Calu3 (cell line): Measurements from ENCODE around the gene HCN2. TPM values are rescaled to one million over a fixed set of nuclear protein-coding genes. Genes with fewer than 3 reads are reported as not detected.

Experiments used
- BruUV-seq: library from RNA; stranded (reverse); fragments of 400-500 nt; replicated peaks from 2 replicates; lab custom pipeline; 2021; lab: Mats Ljungman, UMichigan
- CTCF ChIA-PET: fragments of 300-600 bp; sonication (Branson Sonifier 250); formaldehyde crosslinking; loops from one replicate; lab custom pipeline; 2022; ENCODE audit warnings: antibody characterized with exemption; lab: Charles Lee
- DNase-seq: peaks from one replicate; pipeline ENCODE4 v3.0.0; 2022
- H3K27ac Mint-ChIP-seq: one replicate; pipeline ENCODE4 v1.8.0; 2022; ENCODE audit warnings: mixed read lengths; ENCODE audit not compliant: unreplicated experiment
- H3K27me3 Mint-ChIP-seq: one replicate; pipeline ENCODE4 v1.8.0; 2022; ENCODE audit warnings: mixed read lengths; ENCODE audit not compliant: unreplicated experiment
- H3K36me3 Mint-ChIP-seq: one replicate; pipeline ENCODE4 v1.8.0; 2022; ENCODE audit warnings: mild to moderate bottlenecking, moderate library complexity, mixed read lengths; ENCODE audit not compliant: insufficient read depth, unreplicated experiment
- H3K4me1 Mint-ChIP-seq: one replicate; pipeline ENCODE4 v1.8.0; 2022; ENCODE audit warnings: mild to moderate bottlenecking, low read depth, mixed read lengths; ENCODE audit not compliant: unreplicated experiment
- H3K4me3 Mint-ChIP-seq: one replicate; pipeline ENCODE4 v1.8.0; 2022; ENCODE audit warnings: mild to moderate bottlenecking, low read depth, moderate library complexity, mixed read lengths; ENCODE audit not compliant: unreplicated experiment
- H3K9me3 Mint-ChIP-seq: one replicate; pipeline ENCODE4 v1.8.0; 2022; ENCODE audit warnings: low read depth, mixed read lengths; ENCODE audit not compliant: unreplicated experiment
- intact Hi-C: fragments of 100-400 bp; cut with micrococcal nuclease; formaldehyde crosslinking; loops from one replicate; pipeline ENCODE4 v1.10.0; 2022; ENCODE audit not compliant: unreplicated experiment
- total RNA-seq: library from RNA; stranded (reverse); gene quantifications from 2 replicates; pipeline ENCODE4 v1.2.3, GENCODE V29; 2022
- TF ChIP-seq, protein P1 (sequence below): fragments of 200-600 bp; IDR thresholded peaks from one replicate; pipeline ENCODE4 v1.8.0; 2022; ENCODE audit warnings: antibody characterized with exemption; ENCODE audit not compliant: unreplicated experiment

HCN2 gene
- total RNA-seq, 1 experiment from 2014 or later, result 0.09 TPM

DNA sequence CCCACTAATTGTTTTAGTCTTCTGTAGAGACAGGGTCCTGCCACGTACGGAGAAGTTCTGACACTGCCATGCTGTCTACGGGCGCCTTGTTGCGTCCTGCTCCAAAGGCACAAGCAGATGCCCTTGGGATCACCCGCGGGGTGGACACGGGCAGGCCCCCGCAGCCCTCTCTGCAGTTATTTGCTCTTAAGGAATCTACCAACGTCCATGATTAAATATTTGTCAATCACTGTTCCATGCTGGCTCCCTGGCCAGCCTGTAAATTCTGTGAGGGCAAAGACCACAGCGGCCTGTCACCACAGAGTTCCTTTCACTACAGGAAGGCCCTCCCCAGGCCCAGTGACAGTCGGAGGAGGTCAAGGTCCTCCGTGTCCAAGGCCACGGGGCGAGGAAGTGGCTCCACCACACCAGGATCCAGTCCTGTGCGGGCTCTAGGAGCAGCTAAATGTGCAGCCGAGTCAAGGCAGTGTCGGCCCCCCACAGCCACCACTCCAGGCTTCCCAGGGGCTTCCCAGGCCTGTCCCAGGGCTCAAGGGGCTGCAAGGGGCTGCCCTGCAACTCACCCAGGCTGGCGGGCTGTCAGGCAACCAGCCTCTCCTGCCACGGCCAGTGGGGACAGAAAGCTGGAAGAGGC is 71.2 kb downstream of the HCN2 start:
- DNase-seq, result no peak
- H3K27me3 Mint-ChIP-seq, result no peaks in the 10 kb centered on the region
- CTCF ChIA-PET, result interaction anchor here (0.6 kb wide), 1 partner anchor 121 kb away, joined by 5 read pairs; no protein-coding TSS in a partner anchor
- no TSS peak for BruUV-seq
- H3K4me3 Mint-ChIP-seq, result peak overlapping the region; percentile 75
- H3K27ac Mint-ChIP-seq, result peak overlapping the region; percentile 23
- TF ChIP-seq, protein P1, sequence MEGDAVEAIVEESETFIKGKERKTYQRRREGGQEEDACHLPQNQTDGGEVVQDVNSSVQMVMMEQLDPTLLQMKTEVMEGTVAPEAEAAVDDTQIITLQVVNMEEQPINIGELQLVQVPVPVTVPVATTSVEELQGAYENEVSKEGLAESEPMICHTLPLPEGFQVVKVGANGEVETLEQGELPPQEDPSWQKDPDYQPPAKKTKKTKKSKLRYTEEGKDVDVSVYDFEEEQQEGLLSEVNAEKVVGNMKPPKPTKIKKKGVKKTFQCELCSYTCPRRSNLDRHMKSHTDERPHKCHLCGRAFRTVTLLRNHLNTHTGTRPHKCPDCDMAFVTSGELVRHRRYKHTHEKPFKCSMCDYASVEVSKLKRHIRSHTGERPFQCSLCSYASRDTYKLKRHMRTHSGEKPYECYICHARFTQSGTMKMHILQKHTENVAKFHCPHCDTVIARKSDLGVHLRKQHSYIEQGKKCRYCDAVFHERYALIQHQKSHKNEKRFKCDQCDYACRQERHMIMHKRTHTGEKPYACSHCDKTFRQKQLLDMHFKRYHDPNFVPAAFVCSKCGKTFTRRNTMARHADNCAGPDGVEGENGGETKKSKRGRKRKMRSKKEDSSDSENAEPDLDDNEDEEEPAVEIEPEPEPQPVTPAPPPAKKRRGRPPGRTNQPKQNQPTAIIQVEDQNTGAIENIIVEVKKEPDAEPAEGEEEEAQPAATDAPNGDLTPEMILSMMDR, result no peak
- H3K9me3 Mint-ChIP-seq, result no peaks in the 10 kb centered on the region
- H3K36me3 Mint-ChIP-seq, result peaks cover 36% of the 10 kb centered on the region
- H3K4me1 Mint-ChIP-seq, result peaks cover 11% of the 10 kb centered on the region
- intact Hi-C loops, result no loop called here

- H3K4me1 Mint-ChIP-seq, result peaks cover 11% of the 10 kb centered on the region
- TF ChIP-seq, protein P1, result no peak
- no peak for DNase-seq
- H3K9me3 Mint-ChIP-seq, result no peaks in the 10 kb centered on the region
- CTCF ChIA-PET, result interaction anchor here (0.6 kb wide), 1 partner anchor 122 kb away, joined by 5 read pairs; no protein-coding TSS in a partner anchor
- H3K27ac Mint-ChIP-seq, result peak overlapping the region; percentile 23
- peak overlapping the region; percentile 75 for H3K4me3 Mint-ChIP-seq
- no peaks in the 10 kb centered on the region for H3K27me3 Mint-ChIP-seq
- TSS peak; percentile 48 for BruUV-seq
- intact Hi-C loops, result no loop called here
- peaks cover 33% of the 10 kb centered on the region for H3K36me3 Mint-ChIP-seq
Measured at GRCh38 chr19:661427-662196, 71.9 kb downstream of the HCN2 start.

DNA sequence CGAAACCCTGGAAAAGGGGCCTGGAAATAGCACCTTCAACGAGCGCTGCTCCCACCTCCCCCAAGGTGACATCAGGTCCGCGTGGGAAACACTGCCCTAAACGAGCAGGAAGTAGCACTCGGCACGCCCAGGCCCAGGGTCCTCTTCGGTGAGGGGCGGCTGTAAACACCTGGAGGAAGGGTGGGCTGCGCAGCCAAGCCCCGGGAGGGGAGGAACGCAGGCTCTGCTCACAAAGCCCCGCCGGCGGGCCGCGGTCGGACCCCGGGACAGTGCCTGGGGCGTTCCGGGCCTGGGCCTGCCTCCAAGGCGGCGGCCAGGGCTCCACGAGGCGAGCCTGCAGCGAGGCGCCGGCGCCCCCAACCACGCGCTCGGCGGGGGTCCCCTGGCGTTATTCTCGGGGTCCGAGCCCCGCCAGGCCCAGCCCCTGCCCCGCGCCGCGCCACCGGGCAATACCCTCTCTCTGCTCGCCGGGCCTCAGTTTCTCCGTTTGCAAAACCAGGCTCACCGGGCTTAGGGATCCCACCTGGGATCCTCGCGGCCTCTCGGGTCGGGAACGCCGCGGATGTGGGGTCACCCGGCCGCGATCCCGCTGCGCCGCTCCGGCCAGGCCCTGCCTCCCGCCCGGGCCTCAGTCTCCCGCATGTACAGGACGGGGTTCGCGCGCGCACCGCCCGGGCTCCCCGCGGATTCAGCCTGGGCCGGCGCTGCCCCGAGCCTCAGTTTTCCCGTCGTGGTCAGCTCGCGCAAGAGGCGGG is 72.7 kb downstream of the HCN2 start:
- BruUV-seq, result no TSS peak
- CTCF ChIA-PET, result interaction anchor here (0.6 to 1.2 kb wide), 2 partner anchors 32 to 70 kb away, joined by 3 read pairs; no protein-coding TSS in a partner anchor
- Mint-ChIP-seq H3K4me3 (peak overlapping the region; percentile 75), H3K27ac (peak overlapping the region; percentile 23), H3K4me1 (peaks cover 11% of the 10 kb centered on the region), H3K27me3 (no peaks in the 10 kb centered on the region), H3K36me3 (peaks cover 33% of the 10 kb centered on the region), H3K9me3 (no peaks in the 10 kb centered on the region)
- DNase-seq, result peak; percentile 43
- TF ChIP-seq, protein P1, result no peak
- intact Hi-C loops, result no loop called here

GRCh38 chr19:662962-663681 is 73.4 kb downstream of the HCN2 start, which contains the start of gene RNF126:
Gene RNF126 (minus strand): TSS chr19:663214. CDS start chr19:663121, 93 bp downstream.
- H3K4me3 Mint-ChIP-seq, result peak within 1 kb of the TSS; percentile 75
- no TSS peak for BruUV-seq
- H3K9me3 Mint-ChIP-seq, result no peaks in the 10 kb centered on the region
- CTCF ChIA-PET, result interaction anchor here (0.5 to 1.2 kb wide), 4 partner anchors 16 to 117 kb away, joined by 3 read pairs; no protein-coding TSS in a partner anchor
- TF ChIP-seq, protein P1, result no peak
- H3K27ac Mint-ChIP-seq, result peak within 1 kb of the TSS; percentile 48
- DNase-seq, result peak; percentile 86
- H3K27me3 Mint-ChIP-seq, result no peaks in the 10 kb centered on the region
- H3K36me3 Mint-ChIP-seq, result peaks cover 33% of the 10 kb centered on the region
- intact Hi-C loops, result no loop called here
- peaks cover 11% of the 10 kb centered on the region for H3K4me1 Mint-ChIP-seq
